Cardiac fibroblast (primary cell): ENCODE measurements around the gene SIK1.

Experiments
- DNase-seq, 2 donors: peaks; one replicate each; pipeline versions ENCODE4 v3.0.0 to v3.0.0-alpha.2; 2010; ENCODE audit warnings: low read depth in 2 of 2
- H3K4me3 ChIP-seq, 2 donors: replicated peaks in 1 of 2; 1 replicate in 1 of 2; 2 replicates in 1 of 2; pipeline ENCODE4 v1.5.1; 2011; ENCODE audit warnings: low read depth in 2 of 2, low read length in 2 of 2, mild to moderate bottlenecking in 2 of 2, moderate library complexity in 1 of 2
- CTCF ChIP-seq: IDR thresholded peaks from one replicate; pipeline ENCODE4 v1.5.1; 2011; ENCODE audit warnings: low read depth, mild to moderate bottlenecking, low read length, inconsistent platforms

The SIK1 gene

GRCh38 chr21:43376478-43376882, 50.5 kb downstream of the SIK1 start:
- DNase-seq, result no peak
- no peak for TF ChIP-seq CTCF
- H3K4me3 ChIP-seq, result no peak overlapping the region

GRCh38 chr21:43375837-43376477, 51.0 kb downstream of the SIK1 start:
- TF ChIP-seq CTCF, result no peak
- no peak for DNase-seq
- no peak overlapping the region for H3K4me3 ChIP-seq

- no peak for TF ChIP-seq CTCF
- no peak for DNase-seq
- no peak overlapping the region for H3K4me3 ChIP-seq
Observed at GRCh38 chr21:43375006-43375836, 51.7 kb downstream of the SIK1 start.

GRCh38 chr21:43374228-43374885, 52.6 kb downstream of the SIK1 start:
- DNase-seq, result no peak
- no peak for TF ChIP-seq CTCF
- no peak overlapping the region for H3K4me3 ChIP-seq

- H3K4me3 ChIP-seq, result no peak overlapping the region
- no peak for TF ChIP-seq CTCF
- no peak for DNase-seq
Observed at GRCh38 chr21:43373362-43374227, 53.3 kb downstream of the SIK1 start.

- DNase-seq, result no peak
- no peak for TF ChIP-seq CTCF
- H3K4me3 ChIP-seq, result no peak overlapping the region
Observed at GRCh38 chr21:43372663-43373361, 54.1 kb downstream of the SIK1 start.
